ENCODE data around the gene APOL4. TPM values are rescaled to one million over a fixed set of nuclear protein-coding genes. Genes with fewer than 3 reads are reported as not detected.
A peak's percentile ranks its signal among the peaks of the same experiment; 100 is the strongest.

The APOL4 gene
- total RNA-seq, 1 donor: not detected

- TF ChIP-seq, protein P1, sequence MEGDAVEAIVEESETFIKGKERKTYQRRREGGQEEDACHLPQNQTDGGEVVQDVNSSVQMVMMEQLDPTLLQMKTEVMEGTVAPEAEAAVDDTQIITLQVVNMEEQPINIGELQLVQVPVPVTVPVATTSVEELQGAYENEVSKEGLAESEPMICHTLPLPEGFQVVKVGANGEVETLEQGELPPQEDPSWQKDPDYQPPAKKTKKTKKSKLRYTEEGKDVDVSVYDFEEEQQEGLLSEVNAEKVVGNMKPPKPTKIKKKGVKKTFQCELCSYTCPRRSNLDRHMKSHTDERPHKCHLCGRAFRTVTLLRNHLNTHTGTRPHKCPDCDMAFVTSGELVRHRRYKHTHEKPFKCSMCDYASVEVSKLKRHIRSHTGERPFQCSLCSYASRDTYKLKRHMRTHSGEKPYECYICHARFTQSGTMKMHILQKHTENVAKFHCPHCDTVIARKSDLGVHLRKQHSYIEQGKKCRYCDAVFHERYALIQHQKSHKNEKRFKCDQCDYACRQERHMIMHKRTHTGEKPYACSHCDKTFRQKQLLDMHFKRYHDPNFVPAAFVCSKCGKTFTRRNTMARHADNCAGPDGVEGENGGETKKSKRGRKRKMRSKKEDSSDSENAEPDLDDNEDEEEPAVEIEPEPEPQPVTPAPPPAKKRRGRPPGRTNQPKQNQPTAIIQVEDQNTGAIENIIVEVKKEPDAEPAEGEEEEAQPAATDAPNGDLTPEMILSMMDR (IDR thresholded peaks at IDR 0.05; ENCODE audit: insufficient read depth, low read depth, low read length): no peak
- no peak overlapping the region for H3K4me3 ChIP-seq (ENCODE audit: low read depth, low read length)
- no peak for DNase-seq (ENCODE audit: low read depth)
Observed at GRCh38 chr22:36225333-36225922, 23.8 kb upstream of the APOL4 start.

DNA sequence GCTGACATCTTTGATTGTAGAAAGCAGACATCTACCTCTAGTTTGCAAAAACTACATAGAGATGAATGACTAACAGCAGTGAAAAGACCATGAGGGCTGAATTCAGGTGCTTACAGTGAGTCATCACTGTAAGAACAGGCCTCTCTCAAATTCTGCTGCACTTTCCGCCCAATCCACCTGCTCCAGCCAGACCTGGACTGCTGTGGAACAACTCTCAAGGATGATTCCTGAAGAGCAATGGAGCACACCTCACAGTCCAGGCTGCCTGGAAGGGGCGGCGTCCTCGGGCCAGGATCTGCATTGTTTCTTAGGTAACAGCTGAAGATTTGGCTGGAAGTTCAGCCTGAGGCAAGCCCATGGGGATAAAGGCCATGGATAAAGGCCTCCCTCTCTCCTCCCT, 22.6 kb upstream of the APOL4 start:
- no peak overlapping the region for H3K4me3 ChIP-seq (ENCODE audit: low read depth, low read length)
- TF ChIP-seq, protein P1 (IDR thresholded peaks at IDR 0.05; ENCODE audit: insufficient read depth, low read depth, low read length): no peak
- no peak for DNase-seq (ENCODE audit: low read depth)

- TF ChIP-seq, protein P1 (IDR thresholded peaks at IDR 0.05; ENCODE audit: insufficient read depth, low read depth, low read length): no peak
- no peak overlapping the region for H3K4me3 ChIP-seq (ENCODE audit: low read depth, low read length)
- no peak for DNase-seq (ENCODE audit: low read depth)
Observed at GRCh38 chr22:36223504-36223903, 21.9 kb upstream of the APOL4 start.

DNA sequence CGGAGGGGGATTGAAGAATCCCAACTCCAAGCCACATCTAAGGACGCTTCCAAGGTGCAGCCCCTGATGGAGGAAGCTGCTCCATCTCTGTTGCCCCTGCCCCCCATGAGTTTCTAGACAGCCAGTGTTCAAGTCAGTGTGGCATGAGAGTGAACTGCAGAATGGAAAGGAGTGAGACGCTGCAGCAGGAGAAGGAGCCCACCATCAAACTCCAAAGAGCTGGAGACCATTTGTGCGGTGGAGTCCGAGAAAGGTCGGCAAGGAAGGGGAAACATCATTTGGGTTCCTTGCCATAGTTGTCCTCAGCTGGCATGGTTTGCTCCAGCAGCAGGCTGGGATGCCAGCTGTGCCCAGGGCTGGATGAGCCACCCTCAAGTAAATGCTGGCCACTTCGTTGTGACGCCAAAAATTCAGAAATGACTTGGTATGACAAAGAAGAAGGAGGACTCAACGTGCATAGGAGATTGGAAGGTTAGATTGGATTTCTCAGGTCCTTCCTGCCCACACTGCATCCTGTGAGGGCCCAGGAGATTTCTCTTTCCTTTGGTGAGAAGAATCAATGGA, 21.4 kb upstream of the APOL4 start:
- no peak for DNase-seq (ENCODE audit: low read depth)
- no peak overlapping the region for H3K4me3 ChIP-seq (ENCODE audit: low read depth, low read length)
- TF ChIP-seq, protein P1 (IDR thresholded peaks at IDR 0.05; ENCODE audit: insufficient read depth, low read depth, low read length): no peak

DNA sequence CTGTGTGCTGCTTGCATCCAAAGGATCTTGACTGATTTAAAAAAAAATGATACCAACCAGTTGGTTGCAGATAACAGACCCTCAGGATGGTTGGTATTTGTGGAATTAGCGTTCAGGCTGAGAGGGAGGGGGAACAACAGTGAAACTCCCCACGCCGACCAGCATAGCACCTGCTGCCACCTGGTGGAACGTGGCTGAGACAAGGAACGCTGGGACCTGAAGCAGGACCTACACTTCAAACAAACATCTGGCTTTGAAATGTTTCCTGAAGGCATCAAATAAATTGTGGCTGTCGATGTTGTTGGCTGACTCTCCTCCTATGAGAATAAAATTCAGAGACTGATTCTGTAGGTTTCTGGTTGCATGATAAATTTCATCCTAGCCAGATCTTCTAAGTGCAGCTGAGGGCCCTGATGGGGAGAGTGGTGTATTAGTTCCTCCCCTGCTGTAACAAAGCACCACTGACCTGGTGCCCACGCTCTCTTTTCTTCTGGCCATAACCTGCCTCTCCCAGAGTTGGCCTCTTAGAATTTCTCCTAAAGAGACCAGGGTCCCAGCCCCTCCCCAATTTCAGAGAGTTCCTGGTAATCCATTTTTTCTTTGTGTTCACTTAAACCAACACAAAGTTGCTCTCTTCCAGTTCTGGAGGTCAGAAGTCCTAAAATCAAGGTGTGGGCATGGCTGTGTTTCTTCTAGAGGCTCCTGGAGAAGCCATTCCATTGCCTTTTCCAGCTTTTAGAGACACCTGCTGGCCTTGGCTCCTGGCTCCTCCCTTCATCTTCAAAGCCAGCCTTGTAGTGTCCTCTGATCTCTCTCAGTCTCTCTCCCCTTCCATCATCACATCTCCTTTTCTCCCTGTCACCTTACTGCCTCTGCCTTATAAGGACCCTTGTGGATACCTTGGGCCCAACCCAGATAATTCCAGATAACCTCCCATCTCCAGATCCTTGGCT, 20.5 kb upstream of the APOL4 start:
- DNase-seq (ENCODE audit: low read depth): no peak
- TF ChIP-seq, protein P1 (IDR thresholded peaks at IDR 0.05; ENCODE audit: insufficient read depth, low read depth, low read length): peak; percentile 58
- H3K4me3 ChIP-seq (ENCODE audit: low read depth, low read length): peak overlapping the region; percentile 15

GRCh38 chr22:36220451-36220921, 18.9 kb upstream of the APOL4 start:
- no peak overlapping the region for H3K4me3 ChIP-seq (ENCODE audit: low read depth, low read length)
- TF ChIP-seq, protein P1 (IDR thresholded peaks at IDR 0.05; ENCODE audit: insufficient read depth, low read depth, low read length): no peak
- peak; percentile 85 for DNase-seq (ENCODE audit: low read depth)
